K562 (cell line): Measurements from ENCODE around the gene PCDHGA4. TPM values are rescaled to one million over a fixed set of nuclear protein-coding genes. Genes with fewer than 3 reads are reported as not detected.
A peak's percentile ranks its signal among the peaks of the same experiment; 100 is the strongest.

Source experiments
- CCAR2 ChIP-seq: fragments of 200-400 bp; formaldehyde crosslinking; IDR thresholded peaks from 2 replicates; pipeline ENCODE4 v1.6.1; 2017; ENCODE audit warnings: mild to moderate bottlenecking, low read depth, low read length
- DACH1 ChIP-seq: fragments of 450-650 bp; IDR thresholded peaks from 2 replicates; pipeline ENCODE4 v1.6.1; 2018; ENCODE audit not compliant: partially characterized antibody
- E2F4 ChIP-seq: sonication (generic); formaldehyde crosslinking; IDR thresholded peaks from 2 replicates; pipeline ENCODE4 v1.8.0; 2022; ENCODE audit warnings: mild to moderate bottlenecking, low read depth, missing genetic modification reagents
- EP400 ChIP-seq: fragments of 450-650 bp; IDR thresholded peaks from 2 replicates; pipeline ENCODE4 v1.6.1; 2017; ENCODE audit warnings: antibody characterized with exemption, mild to moderate bottlenecking, moderate library complexity
- HDAC2 ChIP-seq: fragments of 450-650 bp; IDR thresholded peaks from 2 replicates; pipeline ENCODE4 v1.6.1; 2016; ENCODE audit warnings: mild to moderate bottlenecking
- MECOM ChIP-seq: fragments of 250-450 bp; sonication (Bioruptor Pico); IDR thresholded peaks from 2 replicates; pipeline ENCODE4 v1.8.0; 2022; ENCODE audit warnings: inconsistent platforms
- REST ChIP-seq, 2 experiments: fragments of 450-650 bp; formaldehyde crosslinking in 1 of 2; IDR thresholded peaks; 2 replicates each; pipeline versions ENCODE4 v1.4.0 to v1.6.1; 2014 to 2020; ENCODE audit warnings: mild to moderate bottlenecking in 2 of 2, borderline replicate concordance in 1 of 2, low read depth in 1 of 2
- SFPQ ChIP-seq: fragments of 200-400 bp; formaldehyde crosslinking; IDR thresholded peaks from 2 replicates; pipeline ENCODE4 v1.6.1; 2017; ENCODE audit warnings: mild to moderate bottlenecking, low read depth, low read length, moderate library complexity
- STAT5A ChIP-seq: IDR thresholded peaks from 2 replicates; pipeline ENCODE4 v1.6.1; 2012; ENCODE audit warnings: low read length, inconsistent platforms, borderline replicate concordance
- WHSC1 ChIP-seq: IDR thresholded peaks from one replicate; pipeline ENCODE4 v1.6.1; 2012; ENCODE audit warnings: low read length, control low read depth, inconsistent platforms
- ZNF316 ChIP-seq: fragments of 450-650 bp; IDR thresholded peaks from 2 replicates; pipeline ENCODE4 v1.6.1; 2016
- polyA plus RNA-seq, 8 experiments: library from polyadenylated mRNA; depleted of rRNA in 4 of 8; stranded (reverse) in 5 of 8; unstranded in 3 of 8; fragments of >200 nt; fragmentation: Nextera tagmentation in 2 of 8; fragmentation: Illumina TruSeq in 1 of 8; extraction: Ambion mirVana in 2 of 8; extraction: Trizol in 1 of 8; gene quantifications; 2 replicates each; pipeline versions ENCODE4 v1.2.1 to v1.2.3, GENCODE V29; 2011 to 2014; ENCODE audit warnings: inconsistent platforms in 1 of 8, missing spikeins in 1 of 8
- total RNA-seq, 7 experiments: library from RNA; depleted of rRNA in 6 of 7; stranded (reverse); fragments of >200 nt in 6 of 7; fragmentation: Illumina TruSeq in 2 of 7; extraction: Trizol in 2 of 7; gene quantifications; 2 replicates each; pipeline versions ENCODE4 v1.2.1 to v1.2.3, GENCODE V29; 2011 to 2021; ENCODE audit warnings: low replicate concordance in 1 of 7
- TF ChIP-seq, protein P1 (sequence below), 2 experiments: fragments of 450-650 bp; IDR thresholded peaks; 2 replicates each; pipeline ENCODE4 v1.6.1; 2016
- TF ChIP-seq, protein P2 (sequence below), 2 experiments: fragments of 450-650 bp in 1 of 2; sonication (generic) in 1 of 2; formaldehyde crosslinking; conservative IDR thresholded peaks; 2 replicates each; pipeline versions ENCODE4 v1.4.0 to v1.8.1; 2020 to 2022; ENCODE audit warnings: mild to moderate bottlenecking in 1 of 2, missing genetic modification reagents in 1 of 2

PCDHGA4 gene
- total and polyA plus RNA-seq, 9 of the 15 experiments (the other 6 are each of a cell fraction or from before 2014, with no cell fraction given) = 0.12 to 0.40 (median 0.36) TPM; not detected in 2

DNA sequence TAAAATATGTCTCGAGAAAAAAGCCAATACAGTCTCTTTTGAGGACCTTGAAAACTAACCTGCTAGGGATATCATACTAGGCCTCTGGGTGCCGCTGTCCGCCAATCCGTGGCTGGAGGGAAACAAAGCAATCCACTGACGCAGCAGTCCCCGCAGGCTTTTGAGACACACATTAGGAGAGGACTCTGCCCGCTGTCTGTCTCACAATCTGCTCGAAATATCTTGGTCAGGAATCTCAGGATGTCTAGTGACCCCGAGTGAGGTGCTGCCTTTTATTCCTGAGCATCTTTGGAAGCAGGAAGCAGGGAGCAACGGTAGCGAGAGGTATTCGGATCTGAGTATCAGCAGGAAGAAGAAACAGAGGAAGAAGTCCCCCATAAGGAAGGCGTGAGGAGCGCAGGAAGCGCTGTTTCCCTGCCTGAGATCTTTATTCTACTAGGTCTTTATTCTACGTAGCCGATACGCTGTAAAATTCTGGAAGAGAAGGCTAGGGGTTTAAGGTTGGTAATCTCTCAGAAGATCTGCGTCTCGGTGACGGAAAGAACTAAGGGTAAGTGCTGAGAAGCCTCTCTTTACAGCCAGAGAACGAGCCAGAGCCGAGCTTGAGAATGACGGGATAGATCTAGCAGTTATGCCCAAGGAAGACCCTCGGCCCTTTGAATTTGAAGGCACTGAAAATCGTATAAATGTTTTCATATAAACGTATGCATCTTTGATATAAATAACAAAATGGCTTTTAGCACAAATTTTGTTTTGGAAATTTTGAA, 28.6 kb upstream of the PCDHGA4 start (continued):
- TF ChIP-seq E2F4 (CRISPR knock-in tag) = no peak
- peak; percentile 43; the same call in 1 of the 2 replicates for TF ChIP-seq EP400
- no peak for TF ChIP-seq WHSC1
- peak; percentile 47; the same call in 1 of the 2 replicates for TF ChIP-seq HDAC2
- TF ChIP-seq CCAR2 = no peak
- TF ChIP-seq, protein P1, sequence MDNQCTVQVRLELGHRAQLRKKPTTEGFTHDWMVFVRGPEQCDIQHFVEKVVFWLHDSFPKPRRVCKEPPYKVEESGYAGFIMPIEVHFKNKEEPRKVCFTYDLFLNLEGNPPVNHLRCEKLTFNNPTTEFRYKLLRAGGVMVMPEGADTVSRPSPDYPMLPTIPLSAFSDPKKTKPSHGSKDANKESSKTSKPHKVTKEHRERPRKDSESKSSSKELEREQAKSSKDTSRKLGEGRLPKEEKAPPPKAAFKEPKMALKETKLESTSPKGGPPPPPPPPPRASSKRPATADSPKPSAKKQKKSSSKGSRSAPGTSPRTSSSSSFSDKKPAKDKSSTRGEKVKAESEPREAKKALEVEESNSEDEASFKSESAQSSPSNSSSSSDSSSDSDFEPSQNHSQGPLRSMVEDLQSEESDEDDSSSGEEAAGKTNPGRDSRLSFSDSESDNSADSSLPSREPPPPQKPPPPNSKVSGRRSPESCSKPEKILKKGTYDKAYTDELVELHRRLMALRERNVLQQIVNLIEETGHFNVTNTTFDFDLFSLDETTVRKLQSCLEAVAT (IDR thresholded peaks at IDR 0.05) = peak in 1 of 2 experiments; percentile 59; a peak in 1 of 4 replicates
- TF ChIP-seq REST (IDR thresholded peaks at IDR 0.05; ENCODE audit: borderline replicate concordance) = peak; percentile 40; the same call in 1 of the 2 replicates
- no peak for TF ChIP-seq REST (CRISPR knock-in tag; IDR thresholded peaks at IDR 0.05; ENCODE audit: low read depth)
- no peak for TF ChIP-seq MECOM (CRISPR knock-in tag)
- TF ChIP-seq, protein P2, sequence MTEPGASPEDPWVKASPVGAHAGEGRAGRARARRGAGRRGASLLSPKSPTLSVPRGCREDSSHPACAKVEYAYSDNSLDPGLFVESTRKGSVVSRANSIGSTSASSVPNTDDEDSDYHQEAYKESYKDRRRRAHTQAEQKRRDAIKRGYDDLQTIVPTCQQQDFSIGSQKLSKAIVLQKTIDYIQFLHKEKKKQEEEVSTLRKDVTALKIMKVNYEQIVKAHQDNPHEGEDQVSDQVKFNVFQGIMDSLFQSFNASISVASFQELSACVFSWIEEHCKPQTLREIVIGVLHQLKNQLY (CRISPR knock-in tag; conservative IDR thresholded peaks at IDR 0.05) = no peak
- TF ChIP-seq SFPQ = no peak
- peak; percentile 53 for TF ChIP-seq ZNF316
- TF ChIP-seq STAT5A = no peak
- TF ChIP-seq DACH1 = no peak
